Lung (tissue), 12 donors: Measurements from ENCODE around the gene TDRKH. TPM values are rescaled to one million over a fixed set of nuclear protein-coding genes. Genes with fewer than 3 reads are reported as not detected.

Experiments used
- ATAC-seq: fragments of 200-7000 bp; cut with Tn5 transposase; one replicate; pipeline ENCODE4 v1.9.1; 2020; ENCODE audit warnings: moderate number of reproducible peaks; ENCODE audit not compliant: insufficient read depth, low FRiP score
- DNase-seq, 3 donors: peaks; one replicate each; pipeline ENCODE4 v3.0.0-alpha.2; 2013 to 2017
- H3K27ac ChIP-seq, 2 donors: one replicate each; pipeline ENCODE4 v1.5.1; 2013; ENCODE audit warnings: mild to moderate bottlenecking in 2 of 2, moderate library complexity in 2 of 2, control low read depth in 1 of 2, inconsistent platforms in 1 of 2, low read depth in 1 of 2, low read length in 1 of 2
- H3K27me3 ChIP-seq, 3 donors: one replicate each; pipeline ENCODE4 v1.5.1; 2013; ENCODE audit warnings: low read length in 2 of 3; ENCODE audit not compliant: control insufficient read depth in 3 of 3, insufficient read depth in 3 of 3
- H3K36me3 ChIP-seq, 4 donors: one replicate each; pipeline ENCODE4 v1.5.1; 2013; ENCODE audit warnings: low read length in 4 of 4, mild to moderate bottlenecking in 1 of 4, moderate library complexity in 1 of 4; ENCODE audit not compliant: control insufficient read depth in 4 of 4, insufficient read depth in 4 of 4
- H3K4me1 ChIP-seq, 5 donors: one replicate each; pipeline ENCODE4 v1.5.1; 2013; ENCODE audit warnings: low read length in 5 of 5, mild to moderate bottlenecking in 2 of 5, moderate library complexity in 1 of 5; ENCODE audit not compliant: control insufficient read depth in 5 of 5, insufficient read depth in 5 of 5
- H3K4me3 ChIP-seq: one replicate; pipeline ENCODE4 v1.5.1; 2013; ENCODE audit warnings: mild to moderate bottlenecking, control low read depth, moderate library complexity
- H3K9ac ChIP-seq, 2 donors: one replicate each; pipeline ENCODE4 v1.5.1; 2013; ENCODE audit warnings: low read length in 2 of 2, control low read depth in 1 of 2; ENCODE audit not compliant: insufficient read depth in 1 of 2
- H3K9me3 ChIP-seq, 4 donors: one replicate each; pipeline ENCODE4 v1.5.1; 2013; ENCODE audit warnings: low read length in 3 of 4, mild to moderate bottlenecking in 1 of 4, moderate library complexity in 1 of 4; ENCODE audit not compliant: control insufficient read depth in 4 of 4, insufficient read depth in 3 of 4
- CTCF ChIP-seq: IDR thresholded peaks from 2 replicates; pipeline ENCODE4 v1.5.1; 2012; ENCODE audit warnings: mild to moderate bottlenecking; ENCODE audit errors: control extremely low read depth, extremely low read depth
- WGBS, 2 donors: extraction: QIAGEN DNeasy Blood & Tissue Kit; methylation state at CpG; one replicate each; pipeline ENCODE4 v1.1.7; 2013; 5-methylcytosine and 5-hydroxymethylcytosine counted together
- polyA plus RNA-seq, 2 donors: library from polyadenylated mRNA; stranded (reverse); fragments of 200-250 nt; gene quantifications; one replicate each; pipeline ENCODE4 v1.2.1, GENCODE V29; 2013
- total RNA-seq, 2 donors: library from RNA; depleted of rRNA in 1 of 2; stranded (reverse); fragments of >200 nt in 1 of 2; gene quantifications; one replicate each; pipeline ENCODE4 v1.2.1, GENCODE V29; 2014 to 2021
- donor health status: control.
- donor health status: control.
- donor health status: Bipolar disorder and iron deficiency.
- donor health status: healthy.
- donor health status: DM: yes; HTN: yes; CAD: no.

Gene TDRKH
- total and polyA plus RNA-seq, 4 donors: 5.6 to 18.1 (median 8.8) TPM

- Histone ChIP-seq H3K9me3 (no peaks in the 10 kb centered on the region), H3K27ac (no peak overlapping the region), H3K4me1 (no peaks in the 10 kb centered on the region), H3K9ac (no peak overlapping the region), H3K36me3 (peaks cover 0 to 3% (median 0%) of the 10 kb centered on the region in 4 donors), H3K27me3 (peaks cover 0 to 18% (median 4%) of the 10 kb centered on the region in 3 donors), H3K4me3 (no peak overlapping the region)
- no peak for TF ChIP-seq CTCF
- ATAC-seq (no peak), DNase-seq (no peak)
These were observed 12.9 kb upstream of the TDRKH start for GRCh38 chr1:151803164-151803563.

DNA sequence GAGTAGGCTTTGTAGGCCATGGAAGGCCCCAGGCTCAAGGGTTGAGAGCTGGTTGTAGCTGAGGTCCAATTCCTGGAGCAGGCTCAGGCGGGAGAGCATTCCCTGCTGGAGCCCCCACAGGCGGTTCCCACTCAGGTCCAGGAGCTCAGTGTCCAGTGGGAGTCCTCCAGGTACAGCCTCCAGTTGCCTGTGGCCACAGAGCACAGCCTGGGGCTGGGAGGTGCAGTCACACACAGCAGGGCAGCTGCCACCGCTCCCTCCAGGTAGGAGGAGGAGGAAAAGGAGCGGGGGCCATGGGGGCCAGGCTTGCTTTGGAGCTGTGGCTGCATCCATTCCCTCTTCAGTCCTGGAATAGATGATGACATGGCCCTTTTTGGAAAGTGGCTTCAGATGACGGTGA is 12.1 kb upstream of the TDRKH start:
- WGBS, 2 donors: 91 to 96% methylated on average over 5 of the region's 5 CpGs
- Histone ChIP-seq H3K27ac (no peak overlapping the region), H3K9ac (no peak overlapping the region), H3K36me3 (peaks cover 0 to 2% (median 0%) of the 10 kb centered on the region in 4 donors), H3K9me3 (no peaks in the 10 kb centered on the region), H3K4me3 (no peak overlapping the region), H3K27me3 (peaks cover 0 to 20% (median 4%) of the 10 kb centered on the region in 3 donors), H3K4me1 (no peaks in the 10 kb centered on the region)
- no peak for DNase-seq
- TF ChIP-seq CTCF: no peak
- ATAC-seq: no peak

DNA sequence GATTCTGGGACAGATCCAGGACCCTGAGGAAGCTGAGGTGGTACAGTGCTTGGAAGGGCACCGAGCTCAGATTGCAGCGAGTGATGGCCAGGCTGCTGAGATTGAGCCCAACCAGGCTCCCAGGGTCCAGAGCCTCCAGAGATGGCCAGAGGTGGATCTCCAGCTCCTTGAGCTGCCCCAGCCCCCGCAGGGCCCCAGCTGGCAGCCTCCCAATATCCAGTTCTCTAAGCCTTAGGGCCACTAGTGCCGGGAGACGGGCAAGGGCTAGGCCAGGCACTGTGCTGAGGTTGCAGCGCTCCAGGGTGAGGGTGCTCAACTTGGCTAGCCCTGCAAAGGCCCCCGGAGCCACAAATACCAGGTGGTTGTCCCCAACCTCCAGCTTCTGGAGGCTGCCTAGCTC is 11.5 kb upstream of the TDRKH start:
- H3K9ac ChIP-seq: no peak overlapping the region
- DNase-seq (no peak), ATAC-seq (no peak)
- H3K9me3 ChIP-seq: no peaks in the 10 kb centered on the region
- peaks cover 0 to 20% (median 4%) of the 10 kb centered on the region in 3 donors for H3K27me3 ChIP-seq
- 86 to 91% methylated on average over 7 of the region's 7 CpGs for WGBS, 2 donors
- no peak overlapping the region for H3K27ac ChIP-seq
- H3K4me1 ChIP-seq: no peaks in the 10 kb centered on the region
- no peak for TF ChIP-seq CTCF
- H3K36me3 ChIP-seq: no peaks in the 10 kb centered on the region
- H3K4me3 ChIP-seq: no peak overlapping the region

DNA sequence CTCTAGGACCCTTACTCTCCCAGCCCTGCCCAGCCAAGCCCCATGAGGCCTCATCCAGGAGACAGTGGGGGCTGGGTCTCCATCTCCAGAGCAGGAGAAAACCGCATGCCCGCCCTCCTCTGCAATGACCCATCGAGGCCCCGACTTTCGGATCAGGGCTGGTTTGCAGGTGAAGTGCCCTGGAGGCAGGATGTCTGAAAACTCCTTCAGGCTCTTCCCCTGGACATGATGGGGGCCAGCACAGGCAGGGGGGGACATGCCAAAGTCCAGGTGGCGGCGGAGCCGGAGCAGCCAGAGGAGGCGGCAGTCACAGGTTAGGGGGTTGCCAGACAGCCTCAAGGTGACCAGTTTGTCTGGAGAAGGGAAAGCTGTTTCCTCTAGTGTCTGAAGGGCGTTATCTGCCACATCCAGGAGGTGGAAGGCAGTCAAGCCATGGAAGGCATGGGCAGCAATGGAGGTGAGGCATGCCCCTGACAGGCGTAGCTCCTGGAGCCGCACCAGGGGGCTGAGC is 11.1 kb upstream of the TDRKH start:
- WGBS, 2 donors: 94 to 97% methylated on average over 12 of the region's 12 CpGs
- no peaks in the 10 kb centered on the region for H3K9me3 ChIP-seq
- TF ChIP-seq CTCF: no peak
- no peak overlapping the region for H3K4me3 ChIP-seq
- no peak for ATAC-seq
- no peaks in the 10 kb centered on the region for H3K36me3 ChIP-seq
- no peak overlapping the region for H3K27ac ChIP-seq
- no peak for DNase-seq
- H3K27me3 ChIP-seq: peaks cover 0 to 20% (median 4%) of the 10 kb centered on the region in 3 donors
- H3K9ac ChIP-seq: no peak overlapping the region
- H3K4me1 ChIP-seq: no peaks in the 10 kb centered on the region
